K562 (cell line): ENCODE results near the gene GATA1. TPM values are rescaled to one million over a fixed set of nuclear protein-coding genes. Genes with fewer than 3 reads are reported as not detected.

ENCODE experiments used
- GMEB1 ChIP-seq: fragments of 250-450 bp; sonication (Bioruptor Pico); IDR thresholded peaks from 2 replicates; pipeline ENCODE4 v1.4.0; 2020; ENCODE audit warnings: mild to moderate bottlenecking
- KLF10 ChIP-seq: fragments of 250-450 bp; sonication (Bioruptor Pico); IDR thresholded peaks from 2 replicates; pipeline ENCODE4 v1.6.1; 2021; ENCODE audit warnings: matching md5 sums
- LEF1 ChIP-seq: fragments of 450-650 bp; IDR thresholded peaks from 2 replicates; pipeline ENCODE4 v1.6.1; 2016; ENCODE audit warnings: mild to moderate bottlenecking
- TSHZ1 ChIP-seq: fragments of 250-450 bp; sonication (Bioruptor Pico); IDR thresholded peaks from 2 replicates; pipeline ENCODE4 v1.4.0; 2020; ENCODE audit warnings: mild to moderate bottlenecking, moderate library complexity
- ZBTB43 ChIP-seq: sonication (generic); formaldehyde crosslinking; IDR thresholded peaks from 2 replicates; pipeline ENCODE4 v1.8.0; 2023; ENCODE audit warnings: mild to moderate bottlenecking, missing genetic modification reagents
- ZNF592 ChIP-seq: fragments of 450-650 bp; IDR thresholded peaks from 2 replicates; pipeline ENCODE4 v1.6.1; 2017; ENCODE audit warnings: antibody characterized with exemption, mild to moderate bottlenecking
- polyA plus RNA-seq, 8 experiments: library from polyadenylated mRNA; depleted of rRNA in 4 of 8; stranded (reverse) in 5 of 8; unstranded in 3 of 8; fragments of >200 nt; fragmentation: Nextera tagmentation in 2 of 8; fragmentation: Illumina TruSeq in 1 of 8; extraction: Ambion mirVana in 2 of 8; extraction: Trizol in 1 of 8; gene quantifications; 2 replicates each; pipeline versions ENCODE4 v1.2.1 to v1.2.3, GENCODE V29; 2011 to 2014; ENCODE audit warnings: inconsistent platforms in 1 of 8, missing spikeins in 1 of 8
- total RNA-seq, 7 experiments: library from RNA; depleted of rRNA in 6 of 7; stranded (reverse); fragments of >200 nt in 6 of 7; fragmentation: Illumina TruSeq in 2 of 7; extraction: Trizol in 2 of 7; gene quantifications; 2 replicates each; pipeline versions ENCODE4 v1.2.1 to v1.2.3, GENCODE V29; 2011 to 2021; ENCODE audit warnings: low replicate concordance in 1 of 7
- TF ChIP-seq, protein P1 (sequence below): fragments of 250-450 bp; sonication (Bioruptor Pico); IDR thresholded peaks from 2 replicates; pipeline ENCODE4 v1.8.0; 2021; ENCODE audit warnings: moderate library complexity, mild to moderate bottlenecking, inconsistent platforms
- TF ChIP-seq, protein P2 (sequence below): sonication (generic); formaldehyde crosslinking; IDR thresholded peaks from 2 replicates; pipeline ENCODE4 v1.4.0; 2020; ENCODE audit warnings: mild to moderate bottlenecking, missing genetic modification reagents
- TF ChIP-seq, protein P3 (sequence below): fragments of 450-650 bp; formaldehyde crosslinking; IDR thresholded peaks from 2 replicates; pipeline ENCODE4 v1.4.0; 2020; ENCODE audit warnings: mild to moderate bottlenecking, mixed read lengths

The GATA1 gene
- total and polyA plus RNA-seq, 9 of the 15 experiments (the other 6 are each of a cell fraction or from before 2014, with no cell fraction given), result 11.9 to 291 (median 116) TPM

GRCh38 chrX:48782795-48783194 lies 3.6 kb upstream of the GATA1 start (continued):
- TF ChIP-seq, protein P1, sequence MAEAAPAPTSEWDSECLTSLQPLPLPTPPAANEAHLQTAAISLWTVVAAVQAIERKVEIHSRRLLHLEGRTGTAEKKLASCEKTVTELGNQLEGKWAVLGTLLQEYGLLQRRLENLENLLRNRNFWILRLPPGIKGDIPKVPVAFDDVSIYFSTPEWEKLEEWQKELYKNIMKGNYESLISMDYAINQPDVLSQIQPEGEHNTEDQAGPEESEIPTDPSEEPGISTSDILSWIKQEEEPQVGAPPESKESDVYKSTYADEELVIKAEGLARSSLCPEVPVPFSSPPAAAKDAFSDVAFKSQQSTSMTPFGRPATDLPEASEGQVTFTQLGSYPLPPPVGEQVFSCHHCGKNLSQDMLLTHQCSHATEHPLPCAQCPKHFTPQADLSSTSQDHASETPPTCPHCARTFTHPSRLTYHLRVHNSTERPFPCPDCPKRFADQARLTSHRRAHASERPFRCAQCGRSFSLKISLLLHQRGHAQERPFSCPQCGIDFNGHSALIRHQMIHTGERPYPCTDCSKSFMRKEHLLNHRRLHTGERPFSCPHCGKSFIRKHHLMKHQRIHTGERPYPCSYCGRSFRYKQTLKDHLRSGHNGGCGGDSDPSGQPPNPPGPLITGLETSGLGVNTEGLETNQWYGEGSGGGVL, result no peak
- no peak for TF ChIP-seq KLF10 (CRISPR knock-in tag)
- TF ChIP-seq, protein P2, sequence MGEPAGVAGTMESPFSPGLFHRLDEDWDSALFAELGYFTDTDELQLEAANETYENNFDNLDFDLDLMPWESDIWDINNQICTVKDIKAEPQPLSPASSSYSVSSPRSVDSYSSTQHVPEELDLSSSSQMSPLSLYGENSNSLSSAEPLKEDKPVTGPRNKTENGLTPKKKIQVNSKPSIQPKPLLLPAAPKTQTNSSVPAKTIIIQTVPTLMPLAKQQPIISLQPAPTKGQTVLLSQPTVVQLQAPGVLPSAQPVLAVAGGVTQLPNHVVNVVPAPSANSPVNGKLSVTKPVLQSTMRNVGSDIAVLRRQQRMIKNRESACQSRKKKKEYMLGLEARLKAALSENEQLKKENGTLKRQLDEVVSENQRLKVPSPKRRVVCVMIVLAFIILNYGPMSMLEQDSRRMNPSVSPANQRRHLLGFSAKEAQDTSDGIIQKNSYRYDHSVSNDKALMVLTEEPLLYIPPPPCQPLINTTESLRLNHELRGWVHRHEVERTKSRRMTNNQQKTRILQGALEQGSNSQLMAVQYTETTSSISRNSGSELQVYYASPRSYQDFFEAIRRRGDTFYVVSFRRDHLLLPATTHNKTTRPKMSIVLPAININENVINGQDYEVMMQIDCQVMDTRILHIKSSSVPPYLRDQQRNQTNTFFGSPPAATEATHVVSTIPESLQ (CRISPR knock-in tag), result no peak
- TF ChIP-seq ZNF592, result no peak
- TF ChIP-seq TSHZ1 (CRISPR knock-in tag), result no peak
- TF ChIP-seq ZBTB43, result no peak
- TF ChIP-seq, protein P3, sequence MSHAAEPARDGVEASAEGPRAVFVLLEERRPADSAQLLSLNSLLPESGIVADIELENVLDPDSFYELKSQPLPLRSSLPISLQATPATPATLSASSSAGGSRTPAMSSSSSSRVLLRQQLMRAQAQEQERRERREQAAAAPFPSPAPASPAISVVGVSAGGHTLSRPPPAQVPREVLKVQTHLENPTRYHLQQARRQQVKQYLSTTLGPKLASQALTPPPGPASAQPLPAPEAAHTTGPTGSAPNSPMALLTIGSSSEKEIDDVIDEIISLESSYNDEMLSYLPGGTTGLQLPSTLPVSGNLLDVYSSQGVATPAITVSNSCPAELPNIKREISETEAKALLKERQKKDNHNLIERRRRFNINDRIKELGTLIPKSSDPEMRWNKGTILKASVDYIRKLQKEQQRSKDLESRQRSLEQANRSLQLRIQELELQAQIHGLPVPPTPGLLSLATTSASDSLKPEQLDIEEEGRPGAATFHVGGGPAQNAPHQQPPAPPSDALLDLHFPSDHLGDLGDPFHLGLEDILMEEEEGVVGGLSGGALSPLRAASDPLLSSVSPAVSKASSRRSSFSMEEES (CRISPR knock-in tag), result no peak
- no peak for TF ChIP-seq GMEB1
- TF ChIP-seq LEF1, result peak; percentile 97
